ENCODE measurements around the gene TMEM63C. TPM values are rescaled to one million over a fixed set of nuclear protein-coding genes. Genes with fewer than 3 reads are reported as not detected.

Gene TMEM63C
- total and polyA plus RNA-seq, 2 donors from 2014 or later: 0.84 to 1.9 TPM

- H3K9me3 ChIP-seq (ENCODE audit: control insufficient read depth in 2 of 3, insufficient read depth in 1 of 3, low read length in 3 of 3): peaks cover 0 to 1% (median 0%) of the 10 kb centered on the region in 3 donors
- H3K27ac ChIP-seq (ENCODE audit: low read depth in 2 of 2, low read length in 2 of 2): no peak overlapping the region
- H3K4me1 ChIP-seq (ENCODE audit: control insufficient read depth in 2 of 3, insufficient read depth in 2 of 3, low read depth in 1 of 3, low read length in 3 of 3): no peaks in the 10 kb centered on the region
- intact Hi-C loops (cut with DNase I): no loop called here
- H3K4me3 ChIP-seq (ENCODE audit: low read length in 3 of 3): no peak overlapping the region
- TF ChIP-seq, protein P1, sequence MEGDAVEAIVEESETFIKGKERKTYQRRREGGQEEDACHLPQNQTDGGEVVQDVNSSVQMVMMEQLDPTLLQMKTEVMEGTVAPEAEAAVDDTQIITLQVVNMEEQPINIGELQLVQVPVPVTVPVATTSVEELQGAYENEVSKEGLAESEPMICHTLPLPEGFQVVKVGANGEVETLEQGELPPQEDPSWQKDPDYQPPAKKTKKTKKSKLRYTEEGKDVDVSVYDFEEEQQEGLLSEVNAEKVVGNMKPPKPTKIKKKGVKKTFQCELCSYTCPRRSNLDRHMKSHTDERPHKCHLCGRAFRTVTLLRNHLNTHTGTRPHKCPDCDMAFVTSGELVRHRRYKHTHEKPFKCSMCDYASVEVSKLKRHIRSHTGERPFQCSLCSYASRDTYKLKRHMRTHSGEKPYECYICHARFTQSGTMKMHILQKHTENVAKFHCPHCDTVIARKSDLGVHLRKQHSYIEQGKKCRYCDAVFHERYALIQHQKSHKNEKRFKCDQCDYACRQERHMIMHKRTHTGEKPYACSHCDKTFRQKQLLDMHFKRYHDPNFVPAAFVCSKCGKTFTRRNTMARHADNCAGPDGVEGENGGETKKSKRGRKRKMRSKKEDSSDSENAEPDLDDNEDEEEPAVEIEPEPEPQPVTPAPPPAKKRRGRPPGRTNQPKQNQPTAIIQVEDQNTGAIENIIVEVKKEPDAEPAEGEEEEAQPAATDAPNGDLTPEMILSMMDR (IDR thresholded peaks at IDR 0.05; ENCODE audit: borderline replicate concordance, extremely low read depth, insufficient read depth): no peak
- peaks cover 3% of the 10 kb centered on the region for H3K27me3 ChIP-seq (ENCODE audit: control insufficient read depth, insufficient read depth, low read length)
- no peaks in the 10 kb centered on the region for H3K36me3 ChIP-seq (ENCODE audit: control insufficient read depth in 2 of 3, insufficient read depth in 3 of 3, low read length in 3 of 3)
- no peak for FAIRE-seq
- no peak overlapping the region for H3K9ac ChIP-seq (ENCODE audit: low read length in 3 of 3)
- DNase-seq: no peak
Observed at GRCh38 chr14:77154421-77154820, 27.2 kb upstream of the TMEM63C start.

- DNase-seq: no peak
- H3K9me3 ChIP-seq (ENCODE audit: control insufficient read depth in 2 of 3, insufficient read depth in 1 of 3, low read length in 3 of 3): peaks cover 0 to 1% (median 0%) of the 10 kb centered on the region in 3 donors
- TF ChIP-seq, protein P1 (IDR thresholded peaks at IDR 0.05; ENCODE audit: borderline replicate concordance, extremely low read depth, insufficient read depth): no peak
- intact Hi-C loops (cut with DNase I): no loop called here
- H3K27ac ChIP-seq (ENCODE audit: low read depth in 2 of 2, low read length in 2 of 2): no peak overlapping the region
- no peak for FAIRE-seq
- no peaks in the 10 kb centered on the region for H3K36me3 ChIP-seq (ENCODE audit: control insufficient read depth in 2 of 3, insufficient read depth in 3 of 3, low read length in 3 of 3)
- no peaks in the 10 kb centered on the region for H3K4me1 ChIP-seq (ENCODE audit: control insufficient read depth in 2 of 3, insufficient read depth in 2 of 3, low read depth in 1 of 3, low read length in 3 of 3)
- no peak overlapping the region for H3K4me3 ChIP-seq (ENCODE audit: low read length in 3 of 3)
- H3K9ac ChIP-seq (ENCODE audit: low read length in 3 of 3): no peak overlapping the region
- peaks cover 3% of the 10 kb centered on the region for H3K27me3 ChIP-seq (ENCODE audit: control insufficient read depth, insufficient read depth, low read length)
Observed at GRCh38 chr14:77155083-77155482, 26.5 kb upstream of the TMEM63C start.

DNA sequence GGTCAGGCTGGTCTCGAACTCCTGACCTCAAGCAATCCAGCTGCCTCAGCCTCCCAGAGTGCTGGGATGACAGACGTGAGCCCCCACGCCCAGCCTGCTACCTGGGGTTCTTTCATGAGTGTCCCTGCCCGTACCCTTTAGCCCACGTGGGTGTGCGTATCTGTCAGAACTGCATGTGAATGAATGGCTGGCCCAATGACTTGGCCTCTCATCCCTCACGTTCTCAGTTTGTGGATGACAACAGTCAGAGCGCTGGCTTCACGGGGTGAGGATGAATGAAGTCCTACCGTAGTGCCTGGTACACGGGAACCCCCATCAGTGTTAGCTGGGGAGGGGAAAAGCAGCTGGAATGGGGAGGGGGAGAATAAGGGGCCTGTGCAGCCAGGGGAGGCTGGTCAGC lies 23.9 kb upstream of the TMEM63C start:
- DNase-seq (no peak), FAIRE-seq (no peak)
- intact Hi-C loops (cut with DNase I): no loop called here
- Histone ChIP-seq H3K9me3 (ENCODE audit: control insufficient read depth in 2 of 3, insufficient read depth in 1 of 3, low read length in 3 of 3) (peaks cover 0 to 1% (median 0%) of the 10 kb centered on the region in 3 donors), H3K27ac (ENCODE audit: low read depth in 2 of 2, low read length in 2 of 2) (no peak overlapping the region), H3K4me1 (ENCODE audit: control insufficient read depth in 2 of 3, insufficient read depth in 2 of 3, low read depth in 1 of 3, low read length in 3 of 3) (no peaks in the 10 kb centered on the region), H3K27me3 (ENCODE audit: control insufficient read depth, insufficient read depth, low read length) (peaks cover 3% of the 10 kb centered on the region), H3K4me3 (ENCODE audit: low read length in 3 of 3) (no peak overlapping the region), H3K9ac (ENCODE audit: low read length in 3 of 3) (no peak overlapping the region), H3K36me3 (ENCODE audit: control insufficient read depth in 2 of 3, insufficient read depth in 3 of 3, low read length in 3 of 3) (no peaks in the 10 kb centered on the region)
- TF ChIP-seq, protein P1 (IDR thresholded peaks at IDR 0.05; ENCODE audit: borderline replicate concordance, extremely low read depth, insufficient read depth): no peak

All from kidney (tissue), 14 donors.